ENCODE results near the gene PSG1.

PSG1 gene

GRCh38 chr19:42816894-42817293 lies 62.6 kb downstream of the PSG1 start:
- no peak for DNase-seq

Measured in CD4-positive, alpha-beta T cell treated with Interleukin-17A for 1 hour (primary cell).